OCI-LY7 (cell line): ENCODE measurements around the gene SLC49A4. TPM values are rescaled to one million over a fixed set of nuclear protein-coding genes. Genes with fewer than 3 reads are reported as not detected.

Source experiments
- BruUV-seq: library from RNA; stranded (reverse); fragments of 400-500 nt; replicated peaks from 2 replicates; lab custom pipeline; 2021; lab: Mats Ljungman, UMichigan
- CTCF ChIA-PET: fragments of 300-600 bp; sonication (Branson Sonifier 250); formaldehyde crosslinking; loops from one replicate; lab custom pipeline; 2022; ENCODE audit warnings: antibody characterized with exemption; ENCODE audit not compliant: unreplicated experiment; lab: Charles Lee
- POLR2A ChIA-PET: fragments of 300-600 bp; sonication (Branson Sonifier 250); formaldehyde crosslinking; loops from one replicate; lab custom pipeline; 2022; ENCODE audit warnings: antibody characterized with exemption; lab: Charles Lee
- DNase-seq: peaks from one replicate; pipeline ENCODE4 v3.0.0-alpha.2; 2015; ENCODE audit warnings: low spot score
- H2AFZ ChIP-seq: fragments of 200-600 bp; sonication (generic), shearing (Covaris generic); 2 replicates; pipeline ENCODE4 v1.6.1; 2014; ENCODE audit warnings: mild to moderate bottlenecking, antibody characterized with exemption, low read length, moderate library complexity
- H3K27ac ChIP-seq: fragments of 200-600 bp; sonication (generic); 2 replicates; pipeline ENCODE4 v1.5.1; 2014; ENCODE audit warnings: mixed run types, low read depth, mild to moderate bottlenecking, moderate library complexity, low read length, inconsistent platforms; ENCODE audit not compliant: poor library complexity, severe bottlenecking
- H3K36me3 ChIP-seq: fragments of 200-600 bp; sonication (generic); 2 replicates; pipeline ENCODE4 v1.6.1; 2014; ENCODE audit warnings: mild to moderate bottlenecking, antibody characterized with exemption, low read length, moderate library complexity, mixed read lengths; ENCODE audit not compliant: insufficient read depth
- H3K4me1 ChIP-seq: fragments of 200-600 bp; sonication (generic); 2 replicates; pipeline ENCODE4 v1.5.1; 2014; ENCODE audit warnings: mild to moderate bottlenecking, low read length; ENCODE audit not compliant: insufficient read depth, poor library complexity, severe bottlenecking
- H3K4me2 ChIP-seq: fragments of 200-600 bp; sonication (generic); 2 replicates; pipeline ENCODE4 v1.6.1; 2014; ENCODE audit warnings: mild to moderate bottlenecking, low read length
- H3K4me3 ChIP-seq: fragments of 200-600 bp; sonication (generic); 2 replicates; pipeline ENCODE4 v1.5.1; 2014; ENCODE audit warnings: mild to moderate bottlenecking, low read depth, low read length; ENCODE audit not compliant: poor library complexity, severe bottlenecking
- H3K79me2 ChIP-seq: fragments of 200-600 bp; sonication (generic); 2 replicates; pipeline ENCODE4 v1.6.1; 2016; ENCODE audit warnings: low read depth, mild to moderate bottlenecking, low read length, moderate library complexity, mixed read lengths; ENCODE audit not compliant: insufficient read depth
- H3K9me2 ChIP-seq: fragments of 200-600 bp; sonication (generic); 2 replicates; pipeline ENCODE4 v1.6.1; 2016; ENCODE audit warnings: mild to moderate bottlenecking, low read length, mixed read lengths; ENCODE audit not compliant: insufficient read depth
- H3K9me3 ChIP-seq: fragments of 200-600 bp; sonication (generic); 2 replicates; pipeline ENCODE4 v1.6.1; 2014; ENCODE audit warnings: mild to moderate bottlenecking, mixed run types, low read length, mixed read lengths
- H4K20me1 ChIP-seq: fragments of 200-600 bp; sonication (generic); 2 replicates; pipeline ENCODE4 v1.6.1; 2014; ENCODE audit warnings: mild to moderate bottlenecking, antibody characterized with exemption, low read length, moderate library complexity, mixed read lengths; ENCODE audit not compliant: insufficient read depth
- EZH2phosphoT487 ChIP-seq: fragments of 200-600 bp; sonication (generic); IDR thresholded peaks from 2 replicates; pipeline ENCODE4 v1.6.1; 2018; ENCODE audit warnings: low read depth, borderline replicate concordance, mild to moderate bottlenecking, mixed run types, antibody characterized with exemption, low read length, moderate library complexity, mixed read lengths
- intact Hi-C: fragments of 100-400 bp; cut with micrococcal nuclease; formaldehyde crosslinking; loops from one replicate; pipeline ENCODE4 v1.10.0; 2022; ENCODE audit not compliant: unreplicated experiment
- total RNA-seq, 2 experiments: library from RNA; depleted of rRNA in 1 of 2; stranded (reverse); fragments of >200 nt in 1 of 2; shearing (Covaris generic) in 1 of 2; gene quantifications; 2 replicates each; pipeline ENCODE4 v1.2.3, GENCODE V29; 2014 to 2022
- TF ChIP-seq, protein P1 (sequence below): fragments of 200-600 bp; sonication (generic); conservative IDR thresholded peaks from 2 replicates; pipeline ENCODE4 v1.5.1; 2014; ENCODE audit warnings: mild to moderate bottlenecking, antibody characterized with exemption, low read length, moderate library complexity, mixed read lengths

Gene SLC49A4
- total RNA-seq, 2 experiments from 2014 or later, result 2.8 to 3.3 TPM

DNA sequence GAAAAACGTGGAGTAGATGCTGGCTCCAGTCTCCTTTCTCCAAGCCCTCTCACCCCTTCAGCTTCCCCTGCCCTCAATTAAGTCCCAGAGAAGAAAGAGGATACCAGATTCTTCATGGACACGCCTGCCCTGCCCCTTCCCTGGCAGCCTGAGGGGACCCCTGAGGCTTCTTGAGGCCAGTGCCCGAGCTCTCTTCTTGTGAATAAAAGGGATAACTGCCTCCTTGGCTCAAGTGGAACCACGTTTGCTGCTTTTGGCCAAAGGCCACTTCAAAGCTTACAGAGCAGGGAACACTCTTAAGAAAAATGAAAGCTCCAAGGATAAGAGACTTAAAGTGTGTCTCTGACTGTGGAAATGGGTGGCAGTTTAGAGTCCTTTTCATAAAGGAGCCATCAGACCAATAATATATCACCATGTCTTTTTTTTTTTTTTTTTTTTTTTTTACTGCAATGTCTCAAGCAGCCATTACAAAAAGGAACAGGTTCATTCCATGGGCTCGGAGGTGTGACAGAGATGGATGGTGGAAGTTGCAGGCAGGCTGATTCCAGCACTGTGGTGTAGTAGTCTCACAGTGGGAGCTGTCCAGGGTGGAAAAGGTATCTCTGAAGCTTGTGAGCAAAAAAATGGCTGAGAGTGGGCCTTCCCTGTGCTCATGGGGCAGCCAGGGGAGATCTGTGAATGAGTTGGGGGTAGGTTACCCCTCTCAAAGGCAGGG is 123.9 kb downstream of the SLC49A4 start:
- ChIA-PET CTCF (no interaction called here), POLR2A (interaction anchor here (0.7 to 0.9 kb wide), 2 partner anchors 192 to 257 kb away, joined by 3 to 4 read pairs; no protein-coding TSS in a partner anchor)
- no peaks in the 10 kb centered on the region for H3K9me2 ChIP-seq
- intact Hi-C loops, result no loop called here
- H3K4me3 ChIP-seq, result no peak overlapping the region
- H3K4me1 ChIP-seq, result peaks cover 11% of the 10 kb centered on the region
- no peaks in the 10 kb centered on the region for H3K36me3 ChIP-seq
- DNase-seq, result no peak
- H3K79me2 ChIP-seq, result no peaks in the 10 kb centered on the region
- H3K27ac ChIP-seq, result no peak overlapping the region
- no peak overlapping the region for H2AFZ ChIP-seq
- TF ChIP-seq EZH2phosphoT487, result no peak
- TF ChIP-seq, protein P1, sequence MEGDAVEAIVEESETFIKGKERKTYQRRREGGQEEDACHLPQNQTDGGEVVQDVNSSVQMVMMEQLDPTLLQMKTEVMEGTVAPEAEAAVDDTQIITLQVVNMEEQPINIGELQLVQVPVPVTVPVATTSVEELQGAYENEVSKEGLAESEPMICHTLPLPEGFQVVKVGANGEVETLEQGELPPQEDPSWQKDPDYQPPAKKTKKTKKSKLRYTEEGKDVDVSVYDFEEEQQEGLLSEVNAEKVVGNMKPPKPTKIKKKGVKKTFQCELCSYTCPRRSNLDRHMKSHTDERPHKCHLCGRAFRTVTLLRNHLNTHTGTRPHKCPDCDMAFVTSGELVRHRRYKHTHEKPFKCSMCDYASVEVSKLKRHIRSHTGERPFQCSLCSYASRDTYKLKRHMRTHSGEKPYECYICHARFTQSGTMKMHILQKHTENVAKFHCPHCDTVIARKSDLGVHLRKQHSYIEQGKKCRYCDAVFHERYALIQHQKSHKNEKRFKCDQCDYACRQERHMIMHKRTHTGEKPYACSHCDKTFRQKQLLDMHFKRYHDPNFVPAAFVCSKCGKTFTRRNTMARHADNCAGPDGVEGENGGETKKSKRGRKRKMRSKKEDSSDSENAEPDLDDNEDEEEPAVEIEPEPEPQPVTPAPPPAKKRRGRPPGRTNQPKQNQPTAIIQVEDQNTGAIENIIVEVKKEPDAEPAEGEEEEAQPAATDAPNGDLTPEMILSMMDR, result no peak
- H3K9me3 ChIP-seq, result no peaks in the 10 kb centered on the region
- no peaks in the 10 kb centered on the region for H4K20me1 ChIP-seq
- BruUV-seq, result no TSS peak
- no peak overlapping the region for H3K4me2 ChIP-seq

DNA sequence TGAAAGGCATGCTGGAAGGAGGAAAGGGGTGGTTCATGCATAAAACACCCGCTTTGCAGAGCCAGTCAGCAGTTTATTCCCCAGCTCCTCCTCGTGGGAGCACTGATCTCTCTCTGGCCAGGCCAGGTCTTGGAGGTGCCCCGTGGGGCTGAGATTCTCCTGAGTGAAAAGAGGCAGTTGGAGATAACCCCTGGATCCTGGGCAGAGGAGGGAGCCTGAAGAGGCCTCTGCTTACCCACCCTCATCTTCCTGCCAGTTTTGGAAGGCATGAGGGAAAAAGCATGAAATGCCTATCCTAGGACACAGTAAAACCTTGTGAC is 124.4 kb downstream of the SLC49A4 start:
- no peak overlapping the region for H3K4me2 ChIP-seq
- H3K79me2 ChIP-seq, result no peaks in the 10 kb centered on the region
- H3K36me3 ChIP-seq, result no peaks in the 10 kb centered on the region
- H3K4me3 ChIP-seq, result no peak overlapping the region
- intact Hi-C loops, result no loop called here
- no TSS peak for BruUV-seq
- H3K9me3 ChIP-seq, result no peaks in the 10 kb centered on the region
- no peaks in the 10 kb centered on the region for H4K20me1 ChIP-seq
- H3K9me2 ChIP-seq, result no peaks in the 10 kb centered on the region
- H3K4me1 ChIP-seq, result peaks cover 11% of the 10 kb centered on the region
- ChIA-PET POLR2A (interaction anchor here (0.9 kb wide), 1 partner anchor 191 kb away, joined by 4 read pairs; no protein-coding TSS in a partner anchor), CTCF (no interaction called here)
- H3K27ac ChIP-seq, result no peak overlapping the region
- no peak overlapping the region for H2AFZ ChIP-seq
- no peak for TF ChIP-seq EZH2phosphoT487
- TF ChIP-seq, protein P1, result no peak
- no peak for DNase-seq

DNA sequence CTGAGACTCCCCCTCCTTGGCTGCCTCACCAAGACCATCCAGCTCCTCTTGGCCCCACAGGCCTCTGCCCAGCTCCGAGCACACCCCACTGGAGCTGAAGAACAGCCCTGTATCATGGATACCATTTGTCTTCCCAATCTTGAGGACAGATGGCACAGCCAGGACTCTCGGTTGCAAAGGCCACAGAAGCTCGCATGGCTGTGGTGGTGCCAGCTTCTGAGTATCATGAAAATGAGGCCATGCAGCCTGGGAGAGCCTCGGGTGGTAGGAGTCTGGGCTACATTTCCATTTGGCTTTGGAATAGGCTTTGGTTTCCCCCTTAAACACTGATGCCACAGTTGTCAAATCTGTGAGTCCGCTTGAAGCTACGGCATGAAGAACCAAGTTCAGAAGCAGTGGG is 126.1 kb downstream of the SLC49A4 start:
- Histone ChIP-seq H3K36me3 (no peaks in the 10 kb centered on the region), H2AFZ (no peak overlapping the region), H3K4me3 (no peak overlapping the region), H3K9me3 (no peaks in the 10 kb centered on the region), H3K4me2 (no peak overlapping the region), H3K79me2 (no peaks in the 10 kb centered on the region), H3K4me1 (peaks cover 7% of the 10 kb centered on the region), H3K9me2 (no peaks in the 10 kb centered on the region), H4K20me1 (no peaks in the 10 kb centered on the region), H3K27ac (no peak overlapping the region)
- no peak for TF ChIP-seq EZH2phosphoT487
- TF ChIP-seq, protein P1, result no peak
- DNase-seq, result no peak
- no TSS peak for BruUV-seq
- POLR2A ChIA-PET, result interaction anchor here (0.5 to 1.1 kb wide), 2 partner anchors 14 to 102 kb away, joined by 3 to 7 read pairs; no protein-coding TSS in a partner anchor
- intact Hi-C loops, result no loop called here
- CTCF ChIA-PET, result no interaction called here
